Naive thymus-derived CD4-positive, alpha-beta T cell (primary cell): ENCODE data around the gene GPD1. TPM values are rescaled to one million over a fixed set of nuclear protein-coding genes. Genes with fewer than 3 reads are reported as not detected.
A peak's percentile ranks its signal among the peaks of the same experiment; 100 is the strongest.

ENCODE experiments used
- ATAC-seq: fragments of 150-1000 bp; cut with Tn5 transposase; 2 replicates; pipeline ENCODE4 v1.10.0; 2021; ENCODE audit warnings: mild to moderate bottlenecking, moderate library complexity
- CTCF ChIA-PET: fragments of 350-600 bp; sonication (Branson Sonifier 250); formaldehyde crosslinking; loops from one replicate; lab custom pipeline; 2021; ENCODE audit warnings: antibody characterized with exemption; lab: Charles Lee
- POLR2A ChIA-PET: fragments of 350-600 bp; sonication (Branson Sonifier 250); formaldehyde crosslinking; loops from one replicate; lab custom pipeline; 2021; ENCODE audit warnings: antibody characterized with exemption, inconsistent platforms; lab: Charles Lee
- DNase-seq, 9 donors: peaks; one replicate each; pipeline versions ENCODE4 v3.0.0 to v3.0.0-alpha.2; 2020 to 2022; ENCODE audit warnings: mixed read lengths in 1 of 9
- H3K27ac ChIP-seq: one replicate; pipeline ENCODE4 v1.7.0; 2013; ENCODE audit warnings: mild to moderate bottlenecking, low read depth, low read length, moderate library complexity
- H3K27me3 ChIP-seq, 2 donors: one replicate each; pipeline ENCODE4 v1.7.0; 2013; ENCODE audit warnings: low read length in 2 of 2, mild to moderate bottlenecking in 2 of 2, moderate library complexity in 2 of 2; ENCODE audit not compliant: control insufficient read depth in 2 of 2, insufficient read depth in 2 of 2
- H3K36me3 ChIP-seq, 3 experiments: 1 replicate in 2 of 3; 2 replicates in 1 of 3; pipeline ENCODE4 v1.7.0; 2013; ENCODE audit warnings: low read length in 3 of 3, mild to moderate bottlenecking in 3 of 3, moderate library complexity in 1 of 3; ENCODE audit not compliant: insufficient read depth in 3 of 3, control insufficient read depth in 2 of 3
- H3K4me1 ChIP-seq, 2 donors: one replicate each; pipeline ENCODE4 v1.7.0; 2013; ENCODE audit warnings: low read length in 2 of 2, mild to moderate bottlenecking in 2 of 2, moderate library complexity in 1 of 2; ENCODE audit not compliant: control insufficient read depth in 2 of 2, insufficient read depth in 2 of 2
- H3K4me3 ChIP-seq: 2 replicates; pipeline ENCODE4 v1.7.0; 2013; ENCODE audit warnings: mild to moderate bottlenecking, low read length
- H3K9me3 ChIP-seq, 3 experiments: 1 replicate in 2 of 3; 2 replicates in 1 of 3; pipeline ENCODE4 v1.7.0; 2013; ENCODE audit warnings: low read length in 3 of 3; ENCODE audit not compliant: control insufficient read depth in 2 of 3
- H3K27ac Mint-ChIP-seq, 9 donors: one replicate each; pipeline ENCODE4 v1.8.0; 2020 to 2022; ENCODE audit warnings: mixed read lengths in 9 of 9, mild to moderate bottlenecking in 8 of 9, moderate library complexity in 5 of 9, inconsistent platforms in 2 of 9
- H3K27me3 Mint-ChIP-seq, 5 donors: one replicate each; pipeline ENCODE4 v1.8.0; 2021 to 2022; ENCODE audit warnings: mixed read lengths in 5 of 5, mild to moderate bottlenecking in 1 of 5
- H3K36me3 Mint-ChIP-seq, 5 donors: one replicate each; pipeline ENCODE4 v1.8.0; 2020 to 2022; ENCODE audit warnings: mixed read lengths in 5 of 5, mild to moderate bottlenecking in 3 of 5, inconsistent platforms in 1 of 5
- H3K4me1 Mint-ChIP-seq, 7 donors: one replicate each; pipeline ENCODE4 v1.8.0; 2020 to 2022; ENCODE audit warnings: mixed read lengths in 7 of 7, mild to moderate bottlenecking in 3 of 7, inconsistent platforms in 1 of 7
- H3K4me3 Mint-ChIP-seq, 10 donors: one replicate each; pipeline ENCODE4 v1.8.0; 2020 to 2022; ENCODE audit warnings: mild to moderate bottlenecking in 10 of 10, mixed read lengths in 10 of 10, moderate library complexity in 6 of 10, inconsistent platforms in 2 of 10
- H3K9me3 Mint-ChIP-seq, 11 donors: one replicate each; pipeline ENCODE4 v1.8.0; 2020 to 2022; ENCODE audit warnings: mixed read lengths in 11 of 11, mild to moderate bottlenecking in 4 of 11, inconsistent platforms in 1 of 11, moderate library complexity in 1 of 11
- intact Hi-C, 2 donors: fragments of 100-400 bp; cut with micrococcal nuclease; formaldehyde crosslinking; loops; one replicate each; pipeline ENCODE4 v1.15.1; 2023
- polyA plus RNA-seq, 2 donors: library from polyadenylated mRNA; unstranded; fragments of 300-500 nt; fragmentation: Illumina TruSeq; gene quantifications; one replicate each; pipeline ENCODE4 v1.2.3, GENCODE V29; 2021
- total RNA-seq, 6 experiments: library from RNA in 5 of 6; stranded (reverse) in 5 of 6; gene quantifications; 1 replicate in 5 of 6; 2 replicates in 1 of 6; pipeline ENCODE4 v1.2.3 and lab custom pipeline; 2021 to 2026

The GPD1 gene
- total and polyA plus RNA-seq, 7 experiments from 2014 or later: 0.50 to 1.5 (median 0.60) TPM; not detected in 2

DNA sequence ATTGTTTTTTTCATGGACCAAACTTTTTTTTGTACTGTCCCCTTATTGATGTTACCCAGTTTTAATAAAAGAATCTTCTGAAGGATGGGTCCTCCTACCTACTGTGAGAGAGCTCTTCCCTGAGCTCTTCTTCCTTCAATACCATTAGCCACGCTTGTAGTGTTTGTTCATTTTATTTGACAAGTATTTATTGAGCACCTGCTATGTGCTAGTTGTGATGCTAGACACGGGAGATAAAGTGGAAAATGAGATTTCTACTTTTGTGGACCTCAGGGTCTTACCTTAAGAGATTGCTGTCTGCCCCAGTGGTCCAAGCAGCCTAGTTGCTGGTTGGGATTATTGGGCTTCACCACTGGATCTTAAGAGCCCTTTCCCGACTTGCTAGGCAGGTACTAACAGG is 3.2 kb upstream of the GPD1 start:
- Mint-ChIP-seq H3K27ac (peak overlapping the region in 2 of 9 donors; percentile 57), H3K4me3 (no peak overlapping the region), H3K27me3 (no peaks in the 10 kb centered on the region), H3K36me3 (peaks cover 14 to 34% (median 29%) of the 10 kb centered on the region in 5 donors), H3K4me1 (peaks cover 0 to 4% (median 0%) of the 10 kb centered on the region in 7 donors), H3K9me3 (no peaks in the 10 kb centered on the region)
- Histone ChIP-seq H3K27me3 (peaks cover 0 to 3% of the 10 kb centered on the region in 2 donors), H3K27ac (no peak overlapping the region), H3K9me3 (no peaks in the 10 kb centered on the region), H3K36me3 (peaks cover 13 to 52% (median 24%) of the 10 kb centered on the region in 3 experiments), H3K4me1 (no peaks in the 10 kb centered on the region), H3K4me3 (no peak overlapping the region)
- POLR2A ChIA-PET: interaction anchor here (1.1 to 1.9 kb wide), 2 partner anchors 11 to 16 kb away, joined by 4 to 12 read pairs; partner anchors contain the start of gene COX14
- CTCF ChIA-PET: interaction anchor here (2.4 kb wide), 1 partner anchor 11 kb away, joined by 9 read pairs; the partner anchor contains the start of gene COX14
- DNase-seq (no peak), ATAC-seq (no peak)
- intact Hi-C loops: no loop called here

DNA sequence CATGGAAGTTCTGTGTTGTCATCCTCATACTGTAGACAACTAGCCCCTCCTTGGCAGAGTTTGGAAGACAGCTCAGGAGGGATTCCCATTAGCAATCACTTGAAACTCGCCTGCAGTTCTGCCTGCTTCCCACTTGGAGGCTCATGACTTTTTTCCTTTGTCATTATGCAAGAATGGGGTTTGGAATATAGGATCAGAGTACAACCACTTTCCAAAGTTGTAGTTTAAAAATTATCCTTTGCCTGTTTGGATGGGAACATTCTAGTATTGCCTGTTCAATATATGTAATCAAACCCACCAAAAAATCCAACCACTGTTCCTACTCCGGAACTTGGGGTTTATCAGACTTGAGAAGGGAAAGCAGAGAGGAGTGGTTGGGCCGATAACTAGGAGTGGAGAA is 2.1 kb upstream of the GPD1 start:
- peak overlapping the region in 2 of 9 donors; percentile 10 to 27 for H3K27ac Mint-ChIP-seq
- no peak overlapping the region for H3K4me3 ChIP-seq

DNA sequence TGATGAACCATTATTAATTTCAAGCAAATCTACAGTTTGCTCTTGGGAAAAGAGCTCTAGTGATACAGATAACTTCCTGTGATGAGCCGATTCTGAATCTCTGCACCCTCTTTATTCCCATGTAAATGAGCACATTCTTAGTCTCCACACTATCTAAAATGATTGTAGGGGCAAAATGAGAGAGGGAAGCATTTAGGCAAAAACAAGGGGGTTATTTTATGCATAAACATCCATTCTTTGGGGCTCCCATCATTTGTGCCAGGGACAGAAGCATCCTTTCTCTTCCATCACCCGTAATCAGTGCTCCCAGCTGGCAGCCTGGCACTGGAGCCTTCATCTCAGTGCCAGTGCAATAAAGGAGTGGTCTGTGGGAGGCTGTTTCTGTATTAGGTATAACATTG is 1.7 kb upstream of the GPD1 start:
- Histone ChIP-seq H3K36me3 (peaks cover 0 to 37% (median 14%) of the 10 kb centered on the region in 3 experiments), H3K27ac (no peak overlapping the region), H3K4me1 (no peaks in the 10 kb centered on the region), H3K9me3 (no peaks in the 10 kb centered on the region), H3K27me3 (peaks cover 0 to 3% of the 10 kb centered on the region in 2 donors), H3K4me3 (no peak overlapping the region)
- peaks cover 0 to 19% (median 15%) of the 10 kb centered on the region in 5 donors for H3K36me3 Mint-ChIP-seq
- no peak overlapping the region for H3K4me3 Mint-ChIP-seq
- H3K4me1 Mint-ChIP-seq: peaks cover 0 to 3% (median 0%) of the 10 kb centered on the region in 7 donors
- no peaks in the 10 kb centered on the region for H3K27me3 Mint-ChIP-seq
- peak overlapping the region in 1 of 9 donors; percentile 11 for H3K27ac Mint-ChIP-seq
- intact Hi-C loops: no loop called here
- ChIA-PET CTCF (interaction anchor here (1.1 to 1.2 kb wide), 2 partner anchors 12 to 74 kb away, joined by 4 read pairs; no protein-coding TSS in a partner anchor), POLR2A (interaction anchor here (2.3 kb wide), 1 partner anchor 9 kb away, joined by 11 read pairs; the partner anchor contains the start of gene COX14)
- H3K9me3 Mint-ChIP-seq: no peaks in the 10 kb centered on the region
- DNase-seq: no peak
- ATAC-seq: no peak

More for the DNA sequence above, 2.1 kb upstream of the GPD1 start:
- Mint-ChIP-seq H3K9me3 (no peaks in the 10 kb centered on the region), H3K36me3 (peaks cover 3 to 23% (median 18%) of the 10 kb centered on the region in 5 donors), H3K27me3 (no peaks in the 10 kb centered on the region), H3K4me3 (no peak overlapping the region), H3K4me1 (peaks cover 0 to 3% (median 0%) of the 10 kb centered on the region in 7 donors)
- ATAC-seq (no peak), DNase-seq (no peak)
- Histone ChIP-seq H3K27me3 (peaks cover 0 to 3% of the 10 kb centered on the region in 2 donors), H3K9me3 (no peaks in the 10 kb centered on the region), H3K36me3 (peaks cover 4 to 41% (median 15%) of the 10 kb centered on the region in 3 experiments), H3K4me1 (no peaks in the 10 kb centered on the region), H3K27ac (no peak overlapping the region)
- ChIA-PET CTCF (interaction anchor here (1.1 to 1.2 kb wide), 2 partner anchors 12 to 74 kb away, joined by 4 read pairs; no protein-coding TSS in a partner anchor), POLR2A (interaction anchor here (1.9 to 2.3 kb wide), 2 partner anchors 10 kb away, joined by 11 to 12 read pairs; partner anchors contain the start of gene COX14)
- intact Hi-C loops: no loop called here

DNA sequence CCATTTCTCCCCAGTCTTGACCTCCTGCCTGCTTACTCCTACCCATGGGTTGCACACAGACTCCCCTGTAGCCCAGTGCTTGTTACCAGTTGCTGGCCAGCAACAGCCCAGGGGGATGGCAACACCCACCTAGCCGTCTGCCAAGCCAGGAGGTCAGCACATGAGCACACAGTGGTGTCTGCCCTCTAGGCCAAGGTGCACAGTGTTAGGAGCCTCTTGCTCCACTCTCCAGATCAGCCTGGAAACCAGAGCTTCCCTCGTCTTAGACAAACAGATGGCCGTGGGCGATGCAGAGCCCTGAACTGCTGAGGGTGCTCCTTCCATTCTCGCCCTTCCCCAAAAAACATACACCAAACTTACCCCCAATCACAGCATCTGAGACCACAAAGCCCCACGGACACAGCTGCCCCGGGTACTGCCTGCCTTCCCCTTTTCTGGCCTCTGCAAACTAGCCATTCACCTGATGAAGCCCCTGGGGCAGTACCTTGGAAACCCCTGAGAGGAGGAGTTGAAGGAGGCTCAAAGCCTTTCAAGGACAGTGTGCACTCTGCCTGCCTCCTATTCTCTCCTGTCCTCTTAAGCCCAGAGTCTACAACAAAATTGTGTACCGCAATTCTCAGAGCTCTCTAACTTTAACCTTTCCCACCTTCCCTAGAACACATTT is 1.0 kb upstream of the GPD1 start:
- peak overlapping the region in 2 of 9 donors; percentile 34 to 66 for H3K27ac Mint-ChIP-seq
- POLR2A ChIA-PET: interaction anchor here (2.3 kb wide), 1 partner anchor 9 kb away, joined by 11 read pairs; the partner anchor contains the start of gene COX14

DNA sequence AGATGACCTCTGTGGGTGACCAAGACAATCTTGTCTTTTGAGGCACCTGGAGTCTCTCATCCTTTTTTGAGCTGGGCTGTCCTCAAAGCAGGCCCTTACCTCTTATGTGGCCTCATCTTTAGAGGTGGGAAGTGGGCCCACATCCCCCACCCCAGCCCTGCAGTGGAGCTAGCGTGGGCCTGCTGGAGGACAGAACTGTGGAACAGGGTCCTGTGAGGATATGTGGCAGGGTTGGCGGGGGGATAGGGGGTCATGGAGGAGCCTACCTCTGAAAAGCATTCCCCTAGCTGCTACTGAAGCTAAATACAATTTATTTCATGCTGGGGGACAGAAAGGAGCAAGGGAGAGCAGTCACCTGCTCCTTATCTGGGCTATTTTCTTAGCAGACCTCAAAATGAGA is 457 bp upstream of the GPD1 start:
- Histone ChIP-seq H3K27ac (no peak overlapping the region), H3K4me1 (no peaks in the 10 kb centered on the region), H3K27me3 (peaks cover 0 to 2% of the 10 kb centered on the region in 2 donors), H3K36me3 (peaks cover 0 to 25% (median 8%) of the 10 kb centered on the region in 3 experiments), H3K9me3 (no peaks in the 10 kb centered on the region), H3K4me3 (no peak overlapping the region)
- H3K27ac Mint-ChIP-seq: peak overlapping the region in 2 of 9 donors; percentile 34 to 66
- peaks cover 0 to 3% (median 0%) of the 10 kb centered on the region in 7 donors for H3K4me1 Mint-ChIP-seq
- ChIA-PET POLR2A (interaction anchor here (2.3 kb wide), 1 partner anchor 8 kb away, joined by 11 read pairs; the partner anchor contains the start of gene COX14), CTCF (interaction anchor here (1.1 to 1.3 kb wide), 2 partner anchors 8 to 73 kb away, joined by 4 read pairs; partner anchors contain the start of gene COX14)
- H3K36me3 Mint-ChIP-seq: peaks cover 0 to 12% (median 10%) of the 10 kb centered on the region in 5 donors
- no peak overlapping the region for H3K4me3 Mint-ChIP-seq
- intact Hi-C loops: no loop called here
- no peaks in the 10 kb centered on the region for H3K27me3 Mint-ChIP-seq
- H3K9me3 Mint-ChIP-seq: no peaks in the 10 kb centered on the region
- no peak for DNase-seq
- ATAC-seq: no peak

More for the DNA sequence above, 1.0 kb upstream of the GPD1 start:
- Histone ChIP-seq H3K27me3 (peaks cover 0 to 3% of the 10 kb centered on the region in 2 donors), H3K27ac (no peak overlapping the region), H3K9me3 (no peaks in the 10 kb centered on the region), H3K4me1 (no peaks in the 10 kb centered on the region), H3K4me3 (no peak overlapping the region), H3K36me3 (peaks cover 0 to 30% (median 14%) of the 10 kb centered on the region in 3 experiments)
- intact Hi-C loops: no loop called here
- Mint-ChIP-seq H3K27me3 (no peaks in the 10 kb centered on the region), H3K4me1 (peaks cover 0 to 3% (median 0%) of the 10 kb centered on the region in 7 donors), H3K4me3 (no peak overlapping the region), H3K36me3 (peaks cover 0 to 16% (median 15%) of the 10 kb centered on the region in 5 donors), H3K9me3 (no peaks in the 10 kb centered on the region)
- DNase-seq: no peak
- CTCF ChIA-PET: interaction anchor here (1.1 to 1.3 kb wide), 3 partner anchors 9 to 73 kb away, joined by 4 read pairs; partner anchors contain the start of gene COX14
- peak; percentile 9 for ATAC-seq
